ENCODE measurements around the gene TXNDC8.
A peak's percentile ranks its signal among the peaks of the same experiment; 100 is the strongest.

The TXNDC8 gene

DNA sequence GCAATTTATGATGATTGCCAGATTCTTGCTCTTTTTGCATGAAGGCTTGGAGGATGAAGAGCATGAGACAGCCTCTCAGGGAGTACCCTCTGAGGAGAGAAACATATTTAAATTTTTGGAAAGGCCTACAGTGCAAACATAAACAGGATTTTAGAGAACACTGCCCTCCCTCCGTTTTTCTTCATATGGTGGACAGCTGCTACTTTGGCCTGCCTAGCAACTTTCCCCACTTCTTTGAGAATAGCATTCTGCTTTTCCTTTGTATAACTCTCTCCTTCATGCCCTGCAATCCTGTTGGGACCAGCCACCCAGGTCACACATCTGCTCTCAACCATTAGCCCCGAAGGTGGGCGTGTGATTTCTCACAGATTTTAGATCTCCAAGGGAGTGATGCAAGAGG is 60.9 kb downstream of the TXNDC8 start:
- DNase-seq = no peak

DNA sequence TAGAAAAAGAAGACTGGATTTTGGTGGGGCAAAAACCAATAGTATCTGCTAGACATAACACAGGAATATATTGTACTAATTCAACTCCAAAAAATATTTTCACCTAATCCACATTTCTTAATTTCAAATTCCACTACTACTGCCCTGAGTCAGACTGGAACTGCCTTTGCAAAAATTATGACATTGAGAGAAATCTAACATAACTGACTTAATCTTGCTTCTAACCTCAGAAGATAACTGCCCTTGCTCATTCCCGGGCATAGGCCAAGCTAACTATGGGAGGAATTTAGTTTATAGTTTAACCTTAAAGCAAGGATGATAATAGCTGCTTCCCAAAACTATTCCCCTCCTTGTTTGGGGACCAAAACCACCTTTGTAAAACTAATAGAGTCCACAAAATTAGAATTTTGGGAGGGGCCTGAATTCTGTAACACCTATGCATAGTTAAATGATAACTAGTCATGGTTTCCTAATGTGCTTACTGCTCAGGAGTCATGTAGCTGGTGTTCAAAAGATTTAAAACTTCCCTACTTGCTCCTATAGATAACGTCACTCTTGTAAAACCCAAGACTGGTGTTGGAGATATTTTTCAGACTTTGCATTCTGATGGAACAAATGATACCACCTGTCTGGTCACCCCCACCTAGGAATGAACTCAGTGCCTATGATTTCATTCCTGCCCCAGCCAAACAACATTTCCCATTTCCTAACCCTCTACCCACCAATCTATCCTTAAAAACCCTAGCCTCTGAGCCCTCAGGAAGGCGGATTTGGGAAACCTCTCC is 67.3 kb downstream of the TXNDC8 start:
- DNase-seq = no peak

DNA sequence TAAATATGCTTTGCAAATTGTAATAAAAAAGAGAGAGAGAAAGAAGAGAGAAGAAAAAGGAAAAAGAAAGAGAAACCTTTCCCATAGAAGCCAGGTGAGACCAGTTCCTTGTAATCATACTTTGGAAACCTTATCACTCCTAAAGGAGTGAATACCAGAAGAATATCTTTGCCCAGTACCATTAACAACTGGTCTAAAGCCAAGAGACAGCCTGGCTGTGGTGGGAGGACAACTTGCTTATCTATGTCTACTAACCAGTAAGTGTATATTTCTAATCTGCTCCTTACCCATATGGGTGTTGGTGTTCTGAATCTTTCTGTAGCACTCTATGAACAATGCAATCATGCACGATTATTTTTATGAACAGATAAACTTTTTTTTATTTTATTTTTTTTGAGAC is 70.9 kb downstream of the TXNDC8 start:
- DNase-seq = no peak

DNA sequence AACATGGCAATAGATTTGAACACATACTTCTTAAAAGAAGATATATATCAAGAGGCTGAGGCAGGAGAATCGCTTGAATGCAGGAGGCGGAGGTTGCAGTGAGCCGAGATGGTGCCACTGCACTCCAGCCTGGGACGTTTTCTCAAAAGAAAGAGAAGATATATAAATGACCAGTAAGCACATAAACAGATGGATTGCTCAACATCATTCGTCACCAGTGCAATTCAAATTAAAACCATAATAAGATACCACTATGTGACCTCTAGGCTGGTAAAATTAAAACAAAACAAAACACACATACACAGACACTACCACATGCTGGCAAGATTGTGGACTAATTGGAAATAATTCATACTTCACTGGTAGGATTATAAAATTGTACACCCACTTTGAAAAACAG is 76.0 kb downstream of the TXNDC8 start:
- no peak for DNase-seq

DNA sequence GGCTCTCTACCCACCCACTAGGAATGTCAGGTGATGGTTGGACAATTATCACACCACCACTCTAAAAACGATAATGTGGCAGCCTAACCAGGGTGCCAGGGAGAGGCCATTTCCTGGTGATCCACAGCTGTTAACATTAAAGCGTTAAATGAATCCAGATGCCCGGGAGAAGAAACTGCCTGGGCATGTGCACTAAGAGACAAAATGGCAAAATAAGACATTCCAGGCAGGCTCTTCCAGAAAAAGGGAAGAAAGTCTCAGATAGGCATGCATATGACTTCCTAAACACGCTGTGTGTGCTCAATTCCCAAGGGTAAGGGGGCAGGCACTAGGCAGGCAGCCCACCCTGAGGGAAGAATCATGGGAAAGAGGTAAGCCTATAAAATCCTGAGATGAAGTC is 76.8 kb downstream of the TXNDC8 start:
- DNase-seq = no peak

DNA sequence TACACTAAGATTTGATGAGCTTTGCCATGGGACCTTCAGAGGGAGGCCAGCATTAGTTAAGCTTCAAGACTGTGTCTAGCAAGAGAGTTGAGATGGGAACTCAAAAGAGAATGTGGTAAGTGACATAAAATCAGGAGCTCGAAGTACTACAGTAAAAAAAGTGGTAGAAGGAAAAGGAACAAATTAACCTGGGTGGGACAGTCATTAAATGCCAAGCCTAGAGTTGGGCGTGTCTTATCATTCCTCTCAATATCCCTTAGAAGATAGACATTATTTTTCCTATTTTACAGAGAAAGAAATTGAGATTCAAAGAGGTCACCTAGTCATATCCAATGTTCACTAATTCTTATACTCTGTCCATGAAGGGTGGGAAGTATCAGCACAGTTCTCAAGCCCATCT is 78.1 kb downstream of the TXNDC8 start:
- DNase-seq = no peak

DNA sequence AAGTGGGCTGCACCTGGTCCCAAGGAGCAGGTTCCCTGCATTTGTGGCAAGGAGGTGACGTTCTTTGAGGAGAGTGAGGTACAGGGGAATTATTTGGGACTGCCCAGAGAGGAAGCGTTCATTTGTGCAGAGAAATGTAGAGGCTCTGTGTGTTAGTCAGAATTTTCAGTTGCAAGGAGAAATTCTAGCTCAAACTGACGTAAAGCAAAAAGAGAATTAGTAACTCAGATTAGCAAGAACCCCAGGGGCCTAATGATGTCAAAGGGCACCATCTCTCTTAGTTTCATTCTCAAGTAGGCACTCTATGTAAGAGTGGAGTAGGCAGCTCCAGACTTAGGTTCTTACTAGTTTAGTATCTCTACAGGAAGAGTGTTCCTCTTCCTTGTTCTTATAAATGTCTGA is 79.0 kb downstream of the TXNDC8 start:
- no peak for DNase-seq

DNA sequence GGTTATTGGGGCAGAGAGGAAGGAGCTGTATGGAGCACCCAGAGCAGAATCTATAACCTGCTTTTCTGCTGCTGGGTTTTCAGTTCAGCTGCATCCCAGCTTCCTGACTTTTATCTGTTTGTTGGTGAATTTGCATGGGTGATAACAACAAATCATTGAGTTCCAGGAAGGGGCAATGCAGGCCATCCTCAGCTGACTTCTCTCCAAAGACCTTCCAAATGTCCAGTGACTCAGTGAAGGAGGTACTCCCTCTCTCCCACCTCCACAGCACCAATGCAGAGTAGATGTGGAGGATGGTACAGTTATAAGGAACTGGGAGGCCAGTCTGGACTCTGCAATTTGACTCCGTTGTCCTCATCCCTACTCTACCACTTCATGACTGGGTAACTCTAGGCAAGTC is 79.7 kb downstream of the TXNDC8 start:
- no peak for DNase-seq

DNA sequence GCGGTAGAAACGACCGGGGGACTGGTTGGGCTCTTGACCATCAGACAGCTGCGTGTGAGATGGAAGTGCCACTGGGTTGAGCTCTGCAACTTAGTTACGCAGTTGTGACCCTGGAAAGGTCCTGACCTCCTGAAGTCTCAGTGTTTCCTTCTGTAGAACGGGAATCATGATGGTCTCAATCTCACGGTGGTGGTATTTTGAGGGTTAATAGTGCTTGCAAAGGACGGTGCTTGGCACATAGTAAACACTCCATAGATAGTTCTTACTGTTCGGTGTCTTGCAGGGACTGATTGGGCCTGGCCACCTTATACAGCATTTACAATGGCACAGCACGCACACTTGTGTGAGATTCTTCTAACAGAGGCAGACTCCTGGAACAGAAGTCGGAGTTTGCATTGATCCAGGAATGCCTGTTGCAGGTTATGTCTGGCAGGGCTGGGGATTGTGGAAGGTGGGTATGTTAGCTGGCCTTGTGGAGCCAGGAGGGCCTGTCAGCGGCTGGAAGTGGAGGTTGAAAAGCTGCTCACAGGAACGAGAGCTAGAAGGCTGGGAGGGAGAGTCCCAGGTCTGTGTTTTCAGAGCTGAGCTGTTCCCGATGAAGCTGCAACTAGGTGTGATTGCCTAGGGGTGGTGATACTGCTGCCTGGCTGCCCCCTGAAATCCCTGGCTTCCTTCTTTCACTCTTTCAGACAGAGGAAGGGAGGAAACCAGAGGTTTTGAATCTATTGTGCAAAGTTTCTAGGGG is 80.4 kb downstream of the TXNDC8 start:
- no peak for DNase-seq

DNA sequence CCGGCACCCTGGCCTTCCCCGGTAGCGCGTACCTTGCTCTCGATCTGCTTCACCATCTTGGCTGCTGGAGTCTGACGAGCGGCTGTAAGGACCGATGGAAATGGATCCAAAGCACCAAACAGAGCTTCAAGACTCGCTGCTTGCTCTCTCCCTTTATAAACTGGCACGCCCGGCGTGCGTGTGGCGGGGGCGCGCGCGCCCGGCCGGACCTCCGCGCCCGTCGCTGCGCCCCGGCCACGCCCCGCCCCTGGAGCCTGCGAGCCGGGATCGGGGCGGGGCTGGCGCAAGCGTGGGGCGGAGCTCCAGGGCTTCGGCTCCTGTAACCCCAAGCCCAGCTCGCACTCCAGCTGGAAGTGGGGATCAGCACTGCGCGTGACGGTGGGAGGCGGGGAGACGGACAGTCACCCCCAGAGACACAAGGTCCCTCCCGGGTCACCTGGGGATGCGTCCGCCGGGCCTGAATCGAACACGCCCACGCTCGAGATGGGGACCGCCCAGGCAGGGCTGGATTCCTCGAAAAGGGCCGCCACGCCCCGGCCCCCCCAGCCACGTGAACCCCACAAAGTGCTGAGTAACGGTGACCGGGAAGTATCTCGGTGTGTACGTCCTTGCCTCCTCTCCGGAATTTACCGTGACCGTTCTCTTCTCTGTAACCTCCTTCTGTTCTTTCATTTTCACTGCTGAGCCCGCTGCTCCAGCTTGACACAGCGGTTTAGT is 81.1 kb downstream of the TXNDC8 start, which contains the start of gene TXN:
Gene TXN, minus strand, starts transcription at position 128 of the 717 bp plus-strand sequence. Its CDS starts 72 bp downstream, at position 56.
- DNase-seq = peak; percentile 69

DNA sequence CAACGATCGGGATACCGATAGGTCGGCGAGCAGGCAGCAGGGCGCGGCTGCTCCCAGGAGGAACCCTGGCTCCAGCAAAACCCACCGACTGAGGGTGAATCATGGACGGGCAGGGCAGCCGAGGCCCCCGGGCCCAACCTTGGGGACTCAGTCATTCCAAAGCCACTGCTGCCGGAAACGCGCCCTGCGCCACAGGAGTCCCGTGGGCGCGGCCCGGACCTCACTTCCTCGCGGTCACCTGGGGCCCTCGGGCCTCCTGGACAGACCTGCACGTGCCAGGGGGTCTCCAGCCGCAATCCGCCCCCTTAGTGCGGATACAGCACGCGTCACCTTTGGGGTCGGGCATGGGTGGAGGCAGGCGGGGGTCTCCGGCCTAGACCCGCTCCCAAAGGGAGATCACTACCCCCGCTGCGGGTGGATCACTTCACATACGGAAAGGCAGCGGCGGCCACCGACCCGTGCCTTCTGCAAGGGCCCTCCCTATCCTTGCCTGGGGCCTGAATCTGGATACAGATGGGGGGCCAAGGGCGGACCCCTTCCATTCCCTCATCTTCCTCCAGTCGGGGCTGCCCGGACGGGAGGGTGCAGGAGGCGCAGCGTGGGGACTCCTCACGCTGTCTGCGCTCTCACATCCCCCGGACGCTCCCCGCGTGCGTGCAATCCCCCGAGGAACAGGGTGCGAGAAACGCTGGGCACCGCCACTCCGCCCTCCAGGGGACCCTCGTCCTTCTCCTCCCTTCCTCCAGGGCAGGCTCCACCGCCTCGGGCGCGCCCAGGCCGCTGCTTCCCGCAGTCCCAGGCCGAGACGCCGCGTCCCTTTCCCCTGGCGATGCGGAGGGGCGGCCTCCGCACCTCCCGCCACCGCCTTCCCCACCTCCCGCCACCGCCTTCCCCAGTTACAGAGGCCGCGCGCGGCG is 81.9 kb downstream of the TXNDC8 start:
- no peak for DNase-seq

DNA sequence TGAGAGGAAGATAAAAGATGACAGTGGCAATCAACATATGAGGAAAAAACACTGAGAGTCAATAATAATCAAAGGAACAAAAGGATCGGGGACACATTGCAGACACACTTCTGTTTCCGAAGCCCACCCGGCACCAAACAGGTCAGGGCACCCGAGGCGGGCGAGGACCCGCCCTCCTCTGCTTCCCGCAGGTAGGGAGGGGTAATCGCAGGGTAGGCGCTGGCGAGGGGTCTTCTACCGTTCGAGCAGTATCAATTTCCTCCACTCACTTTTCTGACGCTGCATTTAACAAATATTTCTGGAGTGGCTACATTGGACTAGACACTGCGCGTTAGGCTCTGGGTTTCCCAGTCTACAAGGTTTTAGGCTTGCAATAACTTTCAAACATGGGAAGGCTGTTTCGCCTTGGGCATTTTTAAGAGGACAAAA is 82.6 kb downstream of the TXNDC8 start:
- DNase-seq = no peak

DNA sequence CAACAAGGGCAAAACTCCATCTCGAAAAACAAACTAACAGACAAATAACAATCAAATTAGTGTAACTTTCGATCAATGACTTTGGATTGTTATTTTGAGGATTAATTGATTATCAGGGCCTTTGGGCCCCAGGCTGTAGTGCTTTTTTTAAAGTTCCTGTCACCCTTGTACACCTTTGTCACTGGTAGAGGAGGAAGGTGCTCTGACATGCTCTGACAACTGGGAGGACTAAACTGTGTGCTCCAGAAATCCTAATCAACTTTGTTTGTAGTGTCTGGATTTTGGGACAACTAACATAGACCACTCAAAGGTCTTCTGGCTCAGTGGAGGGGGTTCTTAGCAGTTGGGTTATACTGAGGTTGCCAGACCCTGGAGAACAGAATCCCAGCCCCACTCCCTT is 83.2 kb downstream of the TXNDC8 start:
- DNase-seq = no peak

Data from NCI-H1048 (cell line).